DMS114 treated with DMSO at 0.1 percent for 48 hours (cell line): Measurements from ENCODE around the gene CCNB2.
A peak's percentile ranks its signal among the peaks of the same experiment; 100 is the strongest.
"Not testable (repeated sequence)": the region's sequence is repeated elsewhere in the genome, so short reads cannot be mapped to it uniquely, and the experiment has no call there.

ENCODE experiments used
- DNase-seq: peaks from one replicate; lab custom pipeline; 2025; ENCODE audit not compliant: unreplicated experiment; lab: John Stamatoyannopoulos, UW

The CCNB2 gene

GRCh38 chr15:59131969-59132562, 27.1 kb downstream of the CCNB2 start:
- DNase-seq = no peak

- no peak for DNase-seq
Observed at GRCh38 chr15:59133929-59134427, 29.0 kb downstream of the CCNB2 start.

GRCh38 chr15:59137566-59137965, 32.6 kb downstream of the CCNB2 start:
- no peak for DNase-seq

- no peak for DNase-seq
Observed at GRCh38 chr15:59138243-59138642, 33.3 kb downstream of the CCNB2 start.

DNA sequence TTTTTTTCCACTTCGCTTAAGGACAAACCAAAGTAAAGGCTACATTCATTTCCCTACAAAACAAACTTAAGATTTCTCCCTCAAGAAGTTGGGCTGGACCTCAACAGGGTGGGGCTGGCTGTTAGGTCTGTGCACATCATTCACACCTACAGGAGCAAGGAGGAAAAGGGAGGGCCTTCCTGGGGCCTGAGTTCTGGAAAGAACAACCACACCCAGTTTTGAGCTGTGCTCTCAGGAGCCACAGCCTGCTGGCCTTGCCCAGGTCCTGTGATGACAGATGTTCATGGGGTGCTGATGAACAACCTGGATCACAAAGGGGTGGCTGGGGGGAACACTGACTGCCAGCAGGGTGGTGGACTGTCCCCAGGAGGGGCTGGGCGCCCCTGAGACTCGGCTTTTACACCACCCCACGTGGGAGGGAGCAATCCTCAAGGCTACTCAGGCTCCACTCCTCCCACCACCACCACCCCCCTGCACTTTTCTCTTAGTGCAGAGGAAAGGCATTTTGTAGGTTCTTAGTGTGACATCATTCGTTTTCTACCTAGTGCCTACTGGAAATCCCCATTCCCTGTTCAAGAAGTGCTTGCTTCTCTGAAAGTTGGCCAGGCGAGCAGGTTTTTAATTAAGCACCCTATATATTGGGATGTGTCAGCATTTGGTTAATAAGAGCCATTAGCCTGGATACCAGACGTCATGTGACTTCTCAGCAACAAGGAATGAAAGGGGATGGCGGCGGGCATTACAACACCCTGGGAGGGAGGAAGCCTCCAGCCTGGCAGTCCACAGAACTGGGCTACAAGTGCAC, 35.7 kb downstream of the CCNB2 start:
- DNase-seq = no peak

GRCh38 chr15:59143281-59143680, 38.3 kb downstream of the CCNB2 start:
- no peak for DNase-seq

GRCh38 chr15:59144594-59144993, 39.6 kb downstream of the CCNB2 start:
- peak; percentile 25 for DNase-seq

DNA sequence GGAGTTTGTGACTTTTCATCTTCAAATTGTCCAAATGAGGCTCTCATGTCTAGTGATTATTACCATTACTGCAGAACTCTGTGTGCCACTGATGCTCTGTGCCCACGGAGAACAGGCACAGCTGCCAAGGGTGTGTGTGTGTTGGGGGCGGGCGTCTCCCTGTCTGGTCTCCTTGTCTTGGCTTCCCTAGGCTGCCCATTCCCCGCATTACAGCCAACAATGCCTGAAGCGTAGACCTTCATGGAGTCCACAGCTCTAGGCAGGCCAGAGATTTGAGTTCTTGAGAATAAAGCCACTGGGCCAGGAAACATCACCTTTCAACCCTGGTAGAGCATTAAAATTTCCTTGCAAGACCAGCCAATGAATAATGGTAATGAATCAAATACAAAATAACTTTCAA, 42.7 kb downstream of the CCNB2 start:
- no peak for DNase-seq

- DNase-seq = no peak
Observed at GRCh38 chr15:59148153-59148833, 43.3 kb downstream of the CCNB2 start.

GRCh38 chr15:59150185-59150584, 45.2 kb downstream of the CCNB2 start:
- DNase-seq = no peak

- DNase-seq = no peak
Observed at GRCh38 chr15:59152694-59153450, 47.9 kb downstream of the CCNB2 start.

GRCh38 chr15:59153466-59153865, 48.5 kb downstream of the CCNB2 start:
- no peak for DNase-seq

- no peak for DNase-seq
Observed at GRCh38 chr15:59154243-59154642, 49.3 kb downstream of the CCNB2 start.

DNA sequence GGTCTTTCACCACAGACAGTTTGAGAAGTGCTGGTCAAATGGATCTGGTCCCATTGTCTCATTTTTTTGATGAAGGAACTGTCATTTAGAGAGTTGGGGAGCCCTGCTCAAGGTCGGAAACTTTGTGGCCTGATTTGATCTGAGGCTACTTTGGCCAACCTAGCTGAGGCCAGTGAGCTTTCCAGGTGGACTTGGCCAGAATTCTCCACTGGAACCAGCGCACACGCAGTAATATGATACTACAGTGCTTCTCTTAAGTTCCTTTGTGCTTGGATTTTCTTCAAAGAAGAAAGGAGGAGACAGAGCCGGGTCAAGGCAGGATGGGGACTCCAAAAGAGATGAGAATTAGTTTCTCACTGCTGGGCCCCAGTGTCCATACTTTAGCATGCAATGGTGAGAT, 50.5 kb downstream of the CCNB2 start:
- no peak for DNase-seq

GRCh38 chr15:59157396-59157795, 52.5 kb downstream of the CCNB2 start:
- DNase-seq = no peak

DNA sequence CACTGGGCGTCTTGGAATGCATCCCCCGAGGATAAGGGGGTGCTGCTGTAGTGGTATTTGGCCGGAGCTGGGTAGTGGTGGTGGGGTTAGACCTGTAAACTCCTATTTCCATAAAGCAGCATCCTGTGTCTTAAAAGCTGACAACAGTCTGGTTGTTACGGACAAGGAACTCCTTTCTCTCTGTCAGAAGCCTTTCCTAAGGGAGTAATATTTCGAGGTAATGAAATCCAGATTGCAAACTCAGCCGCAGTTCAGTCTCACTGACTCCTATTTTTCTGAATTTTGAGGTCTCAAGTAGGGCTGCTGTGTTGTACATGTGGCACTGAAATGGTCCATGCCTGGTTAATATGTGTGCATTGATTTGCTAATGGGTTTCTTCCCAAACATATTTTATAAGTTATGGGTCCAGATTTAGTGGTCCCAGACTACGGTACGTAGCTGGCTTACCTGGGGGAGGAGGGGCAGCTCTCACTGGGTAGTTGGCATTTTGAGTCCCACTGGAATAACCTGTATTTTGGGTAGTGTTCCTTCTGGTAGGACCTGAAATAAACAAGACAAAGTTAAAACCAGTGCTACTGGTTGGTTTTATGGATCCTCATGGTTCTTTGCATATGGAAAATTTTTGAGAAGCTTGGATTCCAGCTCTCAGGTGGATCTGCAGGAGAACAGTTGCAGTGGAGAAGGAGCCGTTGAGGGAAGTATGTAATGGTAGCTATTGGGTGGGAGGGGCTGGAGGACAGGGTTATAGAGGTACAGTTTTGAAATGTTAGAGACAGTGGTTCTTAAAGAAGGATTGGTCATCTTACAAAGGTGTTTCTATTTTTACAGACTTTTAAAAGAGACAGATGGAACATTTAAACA, 53.1 kb downstream of the CCNB2 start:
- no peak for DNase-seq

DNA sequence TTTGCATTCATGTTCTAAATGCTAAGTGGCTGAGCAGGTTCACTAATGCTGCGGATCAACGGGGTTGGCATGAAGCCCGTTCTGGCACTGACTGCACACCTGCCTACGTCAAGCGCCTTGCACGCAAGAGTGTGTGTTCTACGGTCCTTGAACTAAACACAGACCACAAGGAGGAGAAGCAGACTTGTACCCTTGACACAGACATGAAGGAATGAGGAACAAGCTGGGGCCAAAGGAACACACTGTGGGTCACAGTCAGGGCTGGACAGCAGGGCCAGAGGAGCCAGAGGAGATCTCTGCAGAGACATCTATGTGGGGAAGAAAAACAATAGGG, 53.7 kb downstream of the CCNB2 start:
- no peak for DNase-seq

GRCh38 chr15:59159210-59159609, 54.3 kb downstream of the CCNB2 start:
- no peak for DNase-seq

- peak; percentile 13 for DNase-seq
Observed at GRCh38 chr15:59160880-59161593, 56.1 kb downstream of the CCNB2 start.

DNA sequence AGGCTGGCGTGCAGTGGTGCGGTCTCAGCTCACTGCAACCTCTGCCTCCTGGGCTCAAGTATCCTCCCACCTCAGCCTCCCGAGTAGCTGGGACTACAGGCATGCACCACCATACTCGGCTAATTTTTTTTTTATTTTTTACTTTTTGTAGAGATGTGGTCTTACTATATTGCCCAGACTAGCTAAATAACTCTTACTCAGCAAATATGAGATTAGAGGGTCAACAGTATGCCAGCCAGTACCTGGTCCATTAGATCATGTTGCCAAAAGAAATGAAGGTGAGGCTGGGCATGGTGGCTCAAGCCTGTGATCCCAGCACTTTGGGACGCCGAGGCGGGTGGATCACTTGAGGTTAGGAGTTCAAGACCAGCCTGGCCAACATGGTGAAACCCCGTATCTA, 57.1 kb downstream of the CCNB2 start:
- not testable (repeated sequence) for DNase-seq
